Caki2 (cell line): ENCODE data around the gene VWA3B. TPM values are rescaled to one million over a fixed set of nuclear protein-coding genes. Genes with fewer than 3 reads are reported as not detected.
"Not testable (repeated sequence)": the region's sequence is repeated elsewhere in the genome, so short reads cannot be mapped to it uniquely, and the experiment has no call there.

ENCODE experiments used
- DNase-seq: peaks from one replicate; pipeline ENCODE4 v3.0.0-alpha.2; 2015; ENCODE audit warnings: low read depth
- in situ Hi-C: cut with HindIII; loops from 2 replicates; pipeline ENCODE4 v1.10.0; 2016; ENCODE audit warnings: low sequenced_read_pairs, low pct_unique_long_range_greater_than_20kb, mixed read lengths
- total RNA-seq: library from RNA; depleted of rRNA; stranded (reverse); fragments of >200 nt; shearing (Covaris generic); gene quantifications from 2 replicates; pipeline ENCODE4 v1.2.3, GENCODE V29; 2014; ENCODE audit warnings: low replicate concordance

Gene VWA3B
- total RNA-seq, 1 experiment from 2014 or later: not detected

GRCh38 chr2:98121149-98121548 is 34.2 kb downstream of the VWA3B start:
- DNase-seq: no peak
- in situ Hi-C loops: no loop called here

GRCh38 chr2:98122524-98122923 is 35.6 kb downstream of the VWA3B start:
- in situ Hi-C loops: no loop called here
- no peak for DNase-seq

DNA sequence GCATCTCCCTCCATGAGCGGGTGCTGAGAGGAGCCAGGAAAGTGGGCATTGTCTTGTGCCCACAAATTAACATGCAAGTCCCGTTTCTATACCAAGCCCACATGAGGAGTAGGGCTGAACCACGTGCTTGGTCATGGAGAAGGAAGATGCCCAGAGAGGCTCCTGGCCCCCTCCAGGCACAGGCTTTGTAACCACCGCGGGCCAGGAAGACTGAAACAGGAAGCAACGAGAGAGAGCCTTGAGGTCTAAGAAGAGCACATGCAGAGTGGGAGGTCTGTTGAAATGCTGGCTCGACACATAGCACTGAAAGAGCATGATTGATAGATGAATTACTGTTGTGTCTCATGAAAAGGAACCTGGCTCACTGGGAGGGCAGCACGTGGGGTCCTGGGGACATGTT is 36.3 kb downstream of the VWA3B start:
- in situ Hi-C loops: no loop called here
- no peak for DNase-seq

GRCh38 chr2:98126061-98126460 is 39.1 kb downstream of the VWA3B start:
- no peak for DNase-seq
- in situ Hi-C loops: no loop called here

DNA sequence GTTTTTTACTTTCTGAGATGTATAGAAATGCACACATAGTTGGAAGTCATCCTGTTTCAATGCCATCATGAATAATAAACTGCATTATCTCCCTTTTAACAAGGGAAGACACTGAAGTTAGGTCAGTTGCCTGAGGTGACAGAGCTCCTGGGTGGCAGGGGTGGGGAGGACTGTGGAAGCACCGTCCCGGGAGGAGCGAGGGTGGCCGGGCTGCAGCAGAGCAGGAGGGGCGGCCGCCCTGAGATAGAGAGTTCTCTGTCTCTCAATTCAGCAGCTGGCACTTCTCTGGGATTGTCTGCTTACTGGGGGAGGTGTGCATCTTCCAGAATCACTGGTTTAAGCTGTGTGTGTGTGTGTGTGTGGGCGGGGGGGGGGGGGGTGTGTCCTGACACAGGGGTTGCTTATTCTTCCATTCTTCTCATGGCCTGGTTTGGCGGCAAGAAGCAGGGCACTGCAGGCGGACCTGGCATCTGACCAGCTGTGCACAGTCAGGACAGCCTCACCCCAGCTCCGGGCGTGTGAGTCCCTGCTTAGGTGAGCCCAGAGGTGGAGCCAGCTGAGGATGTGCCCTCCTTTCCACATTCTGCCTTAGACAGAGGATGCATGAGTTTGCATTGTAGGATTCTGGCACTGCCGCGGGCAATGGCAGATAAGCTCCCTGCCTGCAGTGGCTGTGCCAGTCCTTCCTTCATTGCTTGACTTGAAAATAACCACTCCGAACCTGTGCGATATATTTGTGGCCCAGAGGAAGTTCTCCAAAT is 40.4 kb downstream of the VWA3B start:
- no peak for DNase-seq
- in situ Hi-C loops: no loop called here

DNA sequence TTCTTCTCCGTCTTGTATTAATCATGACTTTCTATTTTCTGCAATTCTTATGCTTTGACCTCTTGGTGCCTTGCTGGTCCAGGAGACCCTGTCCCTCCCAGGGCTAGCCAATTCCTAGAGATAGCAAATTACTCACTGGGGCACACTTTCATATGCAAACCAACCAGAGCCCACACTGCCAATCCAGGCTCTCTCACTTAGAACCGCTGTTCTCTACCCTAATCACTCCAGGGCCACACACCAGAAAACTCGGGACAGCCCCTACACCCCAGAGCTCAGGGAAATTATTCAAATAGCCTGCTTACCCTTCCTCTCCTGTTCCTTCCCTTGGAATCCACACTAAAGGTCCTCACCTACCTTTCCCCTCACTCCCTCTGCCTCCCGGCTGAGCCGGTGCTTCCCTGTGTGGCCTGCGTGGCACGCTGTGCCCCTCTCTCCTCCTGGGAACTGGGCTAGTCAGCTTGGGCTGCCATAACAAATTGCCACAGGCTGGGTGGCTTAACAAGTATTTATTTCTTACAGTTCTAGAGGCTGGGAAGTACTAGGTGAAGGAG is 41.7 kb downstream of the VWA3B start:
- in situ Hi-C loops: no loop called here
- DNase-seq: no peak

DNA sequence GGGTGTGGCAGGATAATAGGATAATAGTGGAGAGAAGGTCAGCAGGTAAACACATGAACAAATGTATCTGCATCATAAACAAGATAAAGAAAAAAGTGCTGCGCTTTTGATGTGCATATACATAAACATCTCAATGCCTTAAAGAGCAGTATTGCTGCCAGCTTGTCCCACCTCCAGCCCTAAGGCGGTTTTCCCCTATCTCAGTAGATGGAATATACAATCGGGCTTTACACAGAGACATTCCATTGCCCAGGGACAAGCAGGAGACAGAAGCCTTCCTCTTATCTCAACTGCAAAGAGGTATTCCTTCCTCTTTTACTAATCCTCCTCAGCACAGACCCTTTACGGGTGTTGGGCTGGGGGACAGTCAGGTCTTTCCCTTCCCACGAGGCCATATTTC is 43.1 kb downstream of the VWA3B start:
- DNase-seq, in situ Hi-C loops: not testable (repeated sequence)

DNA sequence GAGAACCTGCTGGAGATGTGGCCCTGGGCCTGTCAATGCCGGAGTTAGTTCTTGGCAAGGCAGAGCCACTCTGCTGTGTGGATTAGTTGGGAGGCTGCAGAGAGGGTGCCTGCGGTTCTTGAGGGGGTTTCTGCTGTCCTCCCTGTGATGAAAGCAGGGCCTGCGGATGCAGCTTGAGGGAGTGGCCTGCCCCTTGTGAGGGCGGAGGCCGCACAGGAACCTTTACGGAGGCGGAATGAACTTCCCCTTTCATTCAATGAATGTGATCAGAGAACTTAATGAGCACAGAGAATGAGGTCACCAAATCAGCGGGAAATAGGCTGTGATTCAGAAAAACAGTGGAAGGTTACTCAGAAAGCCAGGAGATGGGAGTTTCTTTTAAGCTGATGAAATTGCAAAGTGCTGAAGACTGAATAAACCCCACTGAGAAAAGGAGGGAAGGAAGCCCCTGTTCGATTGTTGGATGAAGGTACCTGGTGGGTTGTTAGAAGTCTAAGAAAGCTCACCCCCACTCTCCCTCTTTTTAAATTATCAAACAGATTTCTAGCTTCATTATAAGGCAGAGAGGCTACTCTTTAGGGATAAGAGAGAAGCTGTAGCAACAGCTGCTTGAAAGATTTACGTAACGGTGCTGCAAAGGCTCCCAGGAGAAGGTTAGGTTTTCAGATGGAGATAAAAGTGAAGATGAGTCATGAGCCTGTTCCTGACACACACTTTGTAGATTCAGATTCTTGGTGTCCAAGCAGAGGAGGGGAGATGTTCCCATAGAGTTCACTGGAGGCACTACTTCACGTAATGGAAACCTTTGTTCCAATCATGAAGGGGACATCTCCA is 47.4 kb downstream of the VWA3B start:
- in situ Hi-C loops: no loop called here
- no peak for DNase-seq

- in situ Hi-C loops: no loop called here
- DNase-seq: no peak
These were observed 50.2 kb downstream of the VWA3B start for GRCh38 chr2:98137196-98137595.

DNA sequence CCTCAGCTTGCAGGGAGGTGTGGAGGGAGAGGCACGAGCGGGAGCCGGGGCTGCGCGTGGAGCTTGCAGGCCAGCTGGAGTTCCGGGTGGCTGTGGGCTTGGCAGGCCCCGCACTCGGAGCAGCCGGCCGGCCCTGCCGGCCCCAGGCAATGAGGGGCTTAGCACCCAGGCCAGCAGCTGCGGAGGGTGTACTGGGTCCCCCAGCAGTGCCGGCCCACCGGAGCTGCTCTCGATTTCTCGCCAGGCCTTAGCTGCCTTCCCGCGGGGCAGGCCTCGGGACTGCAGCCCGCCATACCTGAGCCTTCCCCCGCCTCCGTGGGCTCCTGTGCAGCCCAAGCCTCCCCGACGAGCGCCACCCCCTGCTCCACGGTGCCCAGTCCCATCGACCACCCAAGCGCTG is 52.0 kb downstream of the VWA3B start:
- in situ Hi-C loops, DNase-seq: not testable (repeated sequence)

DNA sequence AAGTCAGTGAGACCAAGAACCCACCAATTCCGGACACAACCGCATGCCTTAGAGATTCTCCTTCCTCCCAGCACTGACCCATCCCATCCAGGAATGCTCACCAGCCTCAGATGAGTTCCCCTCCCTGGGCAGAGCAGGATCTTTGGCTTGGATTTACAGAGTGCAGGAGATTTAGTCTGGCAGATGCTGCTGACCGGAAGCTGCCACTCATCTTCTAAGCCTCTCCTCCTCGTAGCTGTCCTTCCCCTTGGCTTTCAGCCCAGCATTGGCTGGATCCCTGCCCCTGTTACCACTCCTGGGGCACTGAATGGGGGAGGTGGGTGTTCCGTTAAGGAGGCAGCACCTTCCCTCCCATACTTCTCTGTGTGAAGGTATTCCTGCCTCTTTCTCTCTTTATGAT is 53.2 kb downstream of the VWA3B start:
- no peak for DNase-seq
- in situ Hi-C loops: no loop called here

DNA sequence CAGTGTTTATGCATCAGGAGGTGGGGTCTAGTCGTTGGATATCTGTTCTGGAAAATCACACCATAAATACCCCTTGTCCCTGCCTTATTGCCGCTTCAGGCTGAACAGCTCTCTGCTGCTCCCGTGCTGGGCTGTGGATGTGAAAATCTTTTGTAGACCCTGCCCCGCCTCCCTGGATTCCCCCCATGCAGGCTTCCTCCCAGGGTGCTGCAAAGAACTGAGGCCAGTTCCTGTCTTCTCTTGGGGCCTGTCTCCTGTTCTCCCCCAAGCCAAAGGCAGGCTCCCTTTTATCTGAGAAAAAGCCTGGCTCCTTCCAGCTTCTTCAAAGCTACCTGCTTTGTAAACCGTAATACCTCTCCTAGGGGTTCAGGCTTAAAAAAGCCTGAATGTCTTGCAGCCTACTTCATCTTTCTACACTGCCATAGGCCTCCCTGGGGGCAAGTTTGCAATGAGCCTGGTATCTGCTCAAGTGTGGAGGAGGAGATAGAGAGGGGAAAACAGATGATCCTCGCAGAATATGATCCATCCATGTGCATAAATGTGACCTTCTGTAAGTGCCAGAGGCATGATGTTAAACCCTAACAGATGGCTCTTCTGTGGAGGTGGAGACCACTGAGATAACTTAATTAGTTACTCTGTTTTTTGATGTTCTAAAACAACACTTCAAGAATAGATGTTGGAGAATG is 55.3 kb downstream of the VWA3B start:
- in situ Hi-C loops: no loop called here
- DNase-seq: no peak

DNA sequence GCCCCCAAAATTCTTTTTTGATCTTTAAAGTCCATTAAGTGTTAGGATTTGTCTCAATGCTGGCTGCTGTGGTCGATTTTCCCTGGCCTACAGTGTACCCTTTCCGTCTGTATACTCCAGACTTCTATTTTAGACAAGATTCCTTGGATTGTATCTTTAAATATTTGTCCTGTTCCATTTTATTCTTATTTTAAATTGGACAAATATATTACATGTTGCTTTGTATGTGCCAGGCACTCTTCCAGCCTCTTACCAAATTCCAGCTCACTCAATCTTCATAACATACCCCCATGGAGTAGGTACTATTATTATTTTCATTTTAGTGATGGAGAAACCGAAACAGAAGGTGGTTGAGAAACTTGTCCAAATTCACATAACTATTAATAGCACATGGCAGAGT is 58.1 kb downstream of the VWA3B start:
- no peak for DNase-seq
- in situ Hi-C loops: no loop called here

GRCh38 chr2:98147900-98148299 is 60.9 kb downstream of the VWA3B start:
- in situ Hi-C loops, DNase-seq: not testable (repeated sequence)

GRCh38 chr2:98148595-98149332 is 61.8 kb downstream of the VWA3B start:
- in situ Hi-C loops: no loop called here
- no peak for DNase-seq

- DNase-seq: peak; percentile 55
- in situ Hi-C loops: no loop called here
These were observed 62.3 kb downstream of the VWA3B start for GRCh38 chr2:98149333-98149697.

DNA sequence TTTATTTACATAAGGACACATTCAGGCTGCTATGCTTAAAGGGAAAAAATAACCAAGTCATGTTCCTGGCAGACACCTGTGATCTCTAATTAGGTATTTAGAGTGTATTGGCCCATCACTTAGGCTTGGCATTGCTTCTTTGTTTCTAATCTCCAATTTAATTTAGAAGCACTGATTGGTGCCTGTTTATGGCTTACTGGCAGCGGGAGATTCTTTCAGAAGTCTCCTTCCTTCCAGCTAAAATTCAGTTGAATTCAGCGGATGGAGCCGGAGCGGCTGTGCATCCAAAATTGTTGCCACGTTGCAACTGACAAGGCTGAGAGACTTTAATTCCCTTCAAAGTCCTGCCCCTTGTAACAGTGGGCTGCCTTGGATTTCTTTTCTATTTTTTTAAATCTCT is 66.5 kb downstream of the VWA3B start:
- DNase-seq: no peak
- in situ Hi-C loops: no loop called here

DNA sequence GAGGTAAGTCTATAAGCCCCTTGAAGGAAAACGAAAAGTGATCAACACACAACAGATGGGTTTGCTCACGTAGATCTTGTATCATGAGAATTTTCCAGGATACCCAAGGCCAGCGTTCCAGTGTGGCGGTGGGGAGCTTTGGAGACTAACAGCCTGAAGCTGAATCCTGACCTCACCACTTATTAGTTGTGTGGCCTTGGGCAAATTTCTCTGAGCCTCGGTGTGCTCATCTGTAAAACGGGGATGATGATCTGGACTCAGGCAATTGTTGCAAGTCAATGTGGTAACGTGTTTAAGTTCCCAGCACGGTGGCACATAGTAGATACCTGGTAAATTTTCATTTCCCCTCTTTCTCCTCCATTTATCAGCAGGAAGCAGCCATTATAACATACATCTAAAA is 68.3 kb downstream of the VWA3B start:
- in situ Hi-C loops: no loop called here
- no peak for DNase-seq
